ENCODE results near the gene ANKDD1B.
"Not testable (repeated sequence)": the region's sequence is repeated elsewhere in the genome, so short reads cannot be mapped to it uniquely, and the experiment has no call there.

ANKDD1B gene

DNA sequence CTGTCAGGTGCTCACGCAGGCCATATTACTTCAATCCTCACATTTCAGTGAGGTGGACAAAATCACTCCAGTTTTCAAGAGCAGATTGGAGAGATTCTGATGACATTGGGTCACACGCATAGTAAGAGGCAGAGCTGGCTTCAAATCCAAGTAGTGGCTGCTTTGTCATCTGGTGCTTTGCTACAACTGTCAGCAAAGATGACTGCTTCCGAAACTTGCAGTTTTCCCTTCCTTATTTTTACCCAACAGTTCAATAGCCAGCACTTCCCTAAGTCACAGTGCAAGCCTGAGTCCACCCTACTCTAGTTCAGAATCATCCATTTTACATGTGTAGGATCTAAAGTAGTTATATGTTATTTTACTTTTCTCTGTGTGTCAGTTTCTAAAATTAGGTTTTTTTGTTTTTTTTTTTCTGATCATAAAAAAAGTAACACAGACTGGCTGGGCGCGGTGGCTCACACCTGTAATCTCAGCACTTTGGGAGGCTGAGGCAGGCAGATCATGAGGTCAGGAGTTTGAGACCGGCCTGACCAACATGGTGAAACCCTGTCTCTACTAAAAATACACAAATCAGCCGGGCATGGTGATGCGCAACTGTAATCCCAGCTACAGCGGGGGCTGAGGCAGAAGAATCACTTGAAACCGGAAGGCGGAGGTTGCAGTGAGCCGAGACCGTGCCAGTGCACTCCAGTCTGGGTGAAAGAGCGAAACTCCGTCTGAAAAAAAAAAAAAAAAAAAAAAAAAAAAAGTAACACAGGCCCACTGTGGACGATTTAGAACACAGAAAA lies 49.6 kb downstream of the ANKDD1B start:
- peak; percentile 50 for DNase-seq (ENCODE audit: low spot score)

DNA sequence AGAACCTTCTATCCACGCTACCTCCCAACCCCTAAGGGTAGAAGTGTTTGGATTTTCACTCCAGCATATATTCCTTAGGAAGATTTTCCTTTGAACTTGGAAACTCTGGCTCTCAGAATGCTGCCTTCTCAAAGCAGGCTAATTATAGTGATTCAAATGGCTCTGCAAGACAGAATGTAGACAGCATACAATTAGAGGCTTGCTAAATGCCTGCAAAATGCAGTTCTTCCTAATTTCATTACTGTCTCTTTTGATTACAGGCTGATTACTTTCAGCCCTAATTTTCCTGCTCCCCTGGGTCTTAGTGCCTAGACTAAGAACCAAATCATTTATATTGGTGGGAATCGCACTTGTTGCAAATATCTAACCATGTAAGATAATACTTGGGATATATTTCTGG lies 50.8 kb downstream of the ANKDD1B start:
- no peak for DNase-seq (ENCODE audit: low spot score)

DNA sequence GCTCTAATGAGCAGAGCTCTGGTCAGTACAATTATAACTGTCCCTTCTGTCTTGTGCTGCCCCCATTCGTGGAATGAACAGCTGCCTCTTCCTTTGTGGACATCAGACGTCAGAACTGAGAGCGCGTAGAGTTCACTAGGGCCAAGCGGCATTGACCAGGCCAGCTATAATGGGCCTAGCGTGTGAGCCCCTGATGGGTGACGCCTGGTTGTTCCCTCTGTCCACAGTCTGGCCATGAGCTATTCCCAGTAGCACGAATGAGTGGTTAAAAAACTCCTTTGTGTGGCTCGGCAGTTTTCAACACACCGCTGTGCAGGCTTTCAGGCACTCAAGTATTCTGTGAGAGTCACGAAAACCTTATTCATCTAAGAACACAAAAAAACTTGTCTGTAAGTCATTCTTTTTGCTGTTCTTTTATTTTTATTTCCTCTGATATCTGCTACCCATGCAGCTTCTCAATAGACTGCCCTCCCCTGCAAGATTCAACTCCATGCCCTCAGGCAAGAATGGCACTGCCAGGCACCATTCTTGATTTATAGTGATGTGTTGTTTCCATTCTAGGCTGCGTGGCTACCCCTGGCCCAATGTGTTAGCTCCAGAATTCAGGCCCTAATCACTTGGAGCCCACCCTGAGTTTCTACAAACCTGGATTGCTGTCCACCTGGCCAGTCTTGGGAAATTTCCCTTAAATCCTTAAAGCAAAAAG lies 52.5 kb downstream of the ANKDD1B start:
- no peak for DNase-seq (ENCODE audit: low spot score)

DNA sequence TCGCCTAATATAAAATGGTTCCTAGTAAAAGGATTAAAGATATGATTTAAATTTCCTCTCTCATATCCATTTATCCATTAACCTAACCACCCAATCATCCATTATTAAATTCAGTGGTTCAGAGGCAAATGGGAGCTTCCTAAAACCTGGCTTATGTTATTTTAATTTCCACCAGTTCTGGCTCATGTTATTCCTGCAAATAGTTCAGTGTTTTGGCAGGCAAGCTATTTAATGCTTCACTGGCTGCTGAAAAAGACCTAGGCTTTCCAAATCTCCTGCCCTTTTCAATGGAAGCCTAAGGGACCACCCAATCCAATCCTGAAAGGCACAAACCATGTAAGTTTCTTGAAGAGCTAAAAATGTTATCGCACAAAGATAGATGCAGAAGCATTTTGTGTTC lies 53.7 kb downstream of the ANKDD1B start:
- DNase-seq (ENCODE audit: low spot score) = no peak

DNA sequence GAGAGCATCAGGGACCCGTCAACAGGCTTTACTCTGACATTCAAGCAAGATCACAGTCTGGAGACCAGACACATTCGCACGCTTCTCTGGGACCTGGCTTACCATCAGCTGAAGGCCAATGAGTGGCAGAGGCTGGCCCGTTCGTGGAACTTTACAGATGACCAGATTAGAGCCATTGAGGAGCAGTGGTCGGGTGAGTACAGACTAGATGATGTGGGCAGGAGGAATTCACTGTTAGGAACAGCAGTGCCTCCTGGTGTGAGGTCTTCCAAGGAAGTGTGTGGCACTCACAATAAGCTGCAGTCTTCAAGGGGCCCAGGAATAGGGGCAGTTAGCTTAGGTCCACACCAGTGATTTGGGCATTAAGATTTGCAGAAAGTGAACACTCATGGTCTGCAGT lies 55.5 kb downstream of the ANKDD1B start:
- no peak for DNase-seq (ENCODE audit: low spot score)

DNA sequence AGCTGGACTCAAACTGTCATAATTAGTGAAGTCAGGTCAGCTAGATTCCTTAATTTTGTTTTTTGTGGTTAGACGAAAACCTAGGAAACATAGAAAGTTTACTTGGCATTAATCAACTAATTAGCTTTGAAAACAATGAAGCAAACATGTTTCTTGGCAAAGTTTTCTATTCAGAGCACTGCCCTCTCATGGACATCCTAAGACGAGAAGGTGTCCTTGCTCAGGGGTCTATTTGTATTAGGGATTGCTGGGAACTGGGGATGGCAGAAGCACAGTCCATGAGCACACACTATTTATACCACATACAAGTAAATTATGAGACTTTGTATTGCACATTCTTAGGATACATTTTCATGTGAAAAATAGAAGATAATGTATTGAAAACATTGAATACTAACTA lies 56.3 kb downstream of the ANKDD1B start:
- DNase-seq (ENCODE audit: low spot score) = no peak

DNA sequence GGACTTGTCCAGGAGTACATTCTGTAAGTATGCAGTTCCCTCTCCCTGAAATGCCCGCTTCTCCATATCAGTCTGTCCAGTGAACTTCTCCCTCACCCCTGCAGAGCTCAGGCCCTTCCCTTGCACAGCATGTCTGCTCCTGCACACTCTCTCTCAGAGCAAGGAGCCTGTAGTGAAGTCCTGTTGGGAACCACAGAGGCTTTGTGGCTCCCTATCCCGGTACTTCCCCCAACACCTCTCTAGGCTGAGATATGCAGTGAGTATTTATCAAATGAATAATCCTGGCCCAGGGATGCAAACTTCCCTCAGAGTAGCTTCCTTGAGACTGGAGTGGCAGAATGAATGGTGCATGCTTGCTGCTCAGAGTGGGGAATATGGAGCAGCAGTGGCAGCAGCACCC lies 57.2 kb downstream of the ANKDD1B start:
- DNase-seq (ENCODE audit: low spot score) = no peak

DNA sequence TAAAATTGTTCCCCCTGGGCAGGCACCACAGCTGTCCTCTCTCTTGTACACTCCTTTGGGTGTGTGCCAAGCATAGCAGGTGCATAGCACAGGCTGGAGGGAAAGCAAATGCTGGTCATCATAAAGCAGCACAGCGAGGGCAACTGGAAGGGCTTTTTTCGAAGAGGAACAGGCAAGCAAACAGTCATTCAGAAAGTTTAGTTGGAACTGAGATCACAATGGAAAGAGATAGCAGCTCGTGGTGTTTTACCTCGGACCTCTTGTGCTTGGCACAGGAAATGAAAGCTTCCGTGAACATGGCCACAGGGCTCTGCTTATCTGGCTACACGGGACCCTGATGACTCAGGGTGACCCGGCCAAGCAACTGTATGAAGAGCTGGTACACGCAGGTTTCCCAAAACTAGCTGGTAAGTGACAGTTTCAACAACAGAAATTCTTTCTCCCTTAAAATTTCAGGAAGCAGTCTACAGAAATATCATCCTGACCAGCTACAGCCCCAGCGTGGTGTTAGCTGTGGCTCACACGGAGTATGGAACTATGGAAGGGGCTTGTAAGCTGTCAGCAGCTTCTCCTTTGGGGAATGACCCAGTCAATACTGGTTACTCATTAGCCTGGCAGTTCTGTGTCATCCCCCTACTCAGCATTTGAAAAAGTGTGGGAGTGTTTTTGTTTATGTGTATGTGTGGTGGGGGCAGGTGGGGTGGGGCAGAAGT lies 57.9 kb downstream of the ANKDD1B start:
- DNase-seq (ENCODE audit: low spot score) = peak; percentile 41

DNA sequence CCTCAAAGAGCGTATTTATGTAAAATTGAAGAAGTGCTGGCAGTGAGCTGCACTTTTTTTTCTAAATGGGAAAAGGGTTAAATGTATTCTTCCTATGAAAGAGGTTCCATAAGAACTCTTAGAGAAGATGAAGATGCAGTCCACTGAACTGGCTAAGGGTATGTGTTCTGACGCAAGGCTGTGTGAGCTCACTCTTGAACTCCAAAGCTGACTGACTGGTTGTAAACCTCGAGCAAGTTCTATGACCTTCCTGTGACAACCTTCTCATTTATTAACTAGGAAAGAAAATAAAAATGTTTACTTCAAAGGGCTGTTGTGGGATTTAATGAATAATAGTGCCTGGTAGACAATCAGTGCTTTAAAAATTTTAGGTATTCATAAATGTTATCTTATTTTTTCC lies 59.3 kb downstream of the ANKDD1B start:
- no peak for DNase-seq (ENCODE audit: low spot score)

DNA sequence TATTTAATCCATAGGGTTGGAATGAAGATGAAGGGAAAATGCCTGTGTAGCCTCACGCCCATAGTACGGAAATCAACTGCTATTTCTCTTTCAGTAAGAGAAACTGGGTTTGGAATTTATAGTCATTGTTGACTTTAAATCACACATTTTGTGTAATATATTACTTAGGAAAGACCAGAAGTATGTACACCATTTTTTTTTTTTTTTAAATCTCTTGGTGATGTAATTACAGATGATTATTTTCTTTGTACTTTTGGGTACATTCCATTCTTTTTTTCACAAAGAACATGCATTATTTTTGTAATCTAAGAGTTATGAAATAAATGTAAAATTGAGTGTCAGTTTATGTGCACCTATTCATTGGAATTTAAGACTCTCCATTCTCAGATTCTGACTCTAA lies 60.3 kb downstream of the ANKDD1B start:
- no peak for DNase-seq (ENCODE audit: low spot score)

DNA sequence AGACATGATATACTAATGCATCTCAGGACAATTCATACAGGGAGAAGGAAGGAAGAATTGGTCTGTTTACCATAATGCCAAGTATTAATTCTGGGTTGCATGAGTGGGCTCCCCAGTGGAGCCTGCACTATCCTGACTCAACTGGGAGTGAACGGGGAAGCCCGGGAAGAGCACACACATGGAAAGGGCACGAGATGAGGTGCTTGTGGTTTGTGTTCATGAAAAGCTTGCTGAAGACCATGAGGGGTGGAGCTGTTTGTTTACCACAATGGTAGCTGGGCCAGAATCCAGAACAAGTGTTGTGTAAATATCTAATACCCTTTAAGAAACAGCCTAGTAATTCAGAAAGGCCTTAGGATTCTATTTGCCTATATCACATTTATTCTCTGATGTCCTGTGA lies 61.4 kb downstream of the ANKDD1B start:
- DNase-seq (ENCODE audit: low spot score) = no peak

DNA sequence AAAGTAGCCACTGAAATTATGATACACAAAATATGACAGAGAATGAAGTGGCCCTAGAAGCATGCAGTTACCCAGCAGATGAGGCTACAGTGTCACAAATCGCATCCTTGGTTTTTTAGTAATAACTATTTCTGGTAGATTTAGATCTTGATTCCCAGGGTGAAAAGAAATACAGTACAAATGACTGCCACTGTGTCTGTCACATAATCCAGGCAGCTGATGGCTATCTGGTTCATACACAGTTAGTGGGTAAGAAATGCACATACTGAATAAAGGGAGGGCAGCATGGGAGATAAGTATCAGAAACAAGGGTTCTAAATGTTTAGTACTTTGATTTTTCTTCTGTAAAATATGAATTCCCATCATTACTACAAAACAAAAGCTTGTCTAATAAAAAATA lies 64.5 kb downstream of the ANKDD1B start:
- no peak for DNase-seq (ENCODE audit: low spot score)

DNA sequence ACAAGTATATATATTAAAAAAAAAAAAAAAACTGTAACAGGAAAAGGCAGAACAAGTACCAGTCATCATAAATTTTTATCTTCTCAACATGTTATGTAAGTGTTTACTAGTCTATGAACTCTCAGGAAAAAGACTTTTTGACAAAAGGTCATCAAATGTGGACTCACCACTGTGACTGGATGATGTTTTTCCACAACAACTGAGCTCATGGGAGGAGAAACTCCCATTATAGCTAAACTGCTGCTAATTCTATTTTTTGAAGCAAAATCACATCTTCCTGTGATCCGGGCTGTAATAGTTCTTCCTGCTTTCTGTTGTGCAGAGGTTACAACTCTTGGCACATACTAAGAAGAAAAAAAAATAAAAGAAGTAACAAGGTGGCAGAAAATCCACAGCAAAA lies 66.4 kb downstream of the ANKDD1B start:
- no peak for DNase-seq (ENCODE audit: low spot score)

DNA sequence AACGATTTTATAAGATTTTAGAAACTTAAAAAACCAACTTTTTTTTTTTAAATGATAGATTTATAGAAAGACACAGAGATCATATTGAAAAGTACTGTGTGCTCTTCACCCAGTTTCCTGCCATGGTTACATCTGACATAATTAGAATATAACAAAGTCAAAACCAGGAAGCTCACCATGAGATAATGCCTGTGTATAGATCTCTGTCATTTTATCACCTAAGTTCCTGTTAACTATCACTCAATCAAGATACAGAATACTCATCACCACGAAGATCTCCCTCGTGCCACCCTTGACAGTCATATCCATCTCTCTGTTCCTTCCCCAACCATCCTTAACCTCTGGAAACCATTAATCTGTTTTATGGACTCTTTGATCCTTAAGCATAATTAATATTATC lies 66.9 kb downstream of the ANKDD1B start:
- DNase-seq (ENCODE audit: low spot score) = no peak

DNA sequence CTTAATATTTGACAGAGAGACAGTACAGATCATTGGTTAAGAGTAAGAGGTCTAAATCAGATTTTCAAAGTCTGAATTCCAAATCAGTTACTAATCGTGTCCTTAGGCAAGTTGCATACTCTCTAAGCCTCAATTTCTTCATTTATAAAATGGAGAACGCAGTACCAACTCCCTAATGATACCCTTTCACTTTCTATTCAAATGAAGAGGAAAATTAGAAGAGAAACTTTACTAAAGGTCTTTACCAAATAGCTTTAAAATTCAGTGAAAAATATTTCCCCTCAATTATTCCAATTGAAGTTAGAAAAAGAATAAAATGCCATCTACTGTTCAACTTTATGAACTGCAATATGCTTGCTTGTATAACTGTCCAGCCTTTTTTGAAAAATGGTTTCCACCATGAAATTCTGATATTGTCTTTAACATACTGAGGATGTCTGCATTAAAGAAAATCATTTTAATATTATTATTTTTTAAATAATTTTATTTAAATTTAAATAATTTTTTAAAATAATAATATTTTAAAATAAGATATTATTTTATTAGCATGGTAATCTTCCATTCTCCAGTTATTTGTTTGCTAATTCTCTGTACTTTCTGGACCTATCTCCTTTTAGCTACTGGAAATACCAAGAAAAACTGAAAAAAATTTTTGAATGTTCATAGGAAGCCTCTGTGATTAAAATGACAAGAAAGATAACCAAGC lies 70.0 kb downstream of the ANKDD1B start:
- DNase-seq (ENCODE audit: low spot score) = no peak

DNA sequence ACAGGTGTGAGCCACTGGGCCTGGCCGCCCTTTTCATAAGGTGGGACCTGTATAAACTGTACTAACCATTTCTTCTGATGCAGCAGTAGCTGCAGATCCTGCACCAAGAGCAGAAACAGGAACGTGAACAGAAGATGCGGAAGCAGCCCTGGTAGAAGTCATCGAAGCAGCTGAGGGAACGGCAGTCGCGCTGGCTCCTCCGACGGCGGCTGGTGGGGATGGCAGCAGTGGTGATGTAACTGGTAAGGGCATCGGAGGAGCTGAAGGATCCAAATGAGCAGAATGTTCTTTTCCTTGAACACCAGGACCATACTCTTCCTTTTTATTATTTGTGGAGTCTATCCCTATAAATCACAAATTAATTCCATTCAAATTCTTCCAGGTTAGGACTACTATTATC lies 73.9 kb downstream of the ANKDD1B start:
- DNase-seq (ENCODE audit: low spot score) = no peak

DNA sequence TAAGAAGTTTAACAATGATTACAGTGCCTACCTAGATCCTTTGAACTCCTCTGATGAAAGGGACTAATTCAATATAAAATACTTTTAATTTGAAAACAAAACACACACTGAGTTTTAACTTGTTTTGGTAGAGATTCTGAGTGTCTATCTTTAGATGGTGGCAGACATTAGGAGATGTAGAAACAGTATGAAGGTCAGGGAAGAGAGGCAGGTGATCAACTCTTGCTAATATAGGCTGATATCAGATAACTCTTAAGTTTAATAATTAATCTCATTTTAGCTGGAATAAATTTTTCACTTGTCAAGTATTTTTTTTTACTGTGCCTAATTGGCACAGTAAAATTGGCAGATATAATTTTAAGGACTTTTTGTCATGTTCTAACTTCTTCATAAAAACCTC lies 75.2 kb downstream of the ANKDD1B start:
- no peak for DNase-seq (ENCODE audit: low spot score)

DNA sequence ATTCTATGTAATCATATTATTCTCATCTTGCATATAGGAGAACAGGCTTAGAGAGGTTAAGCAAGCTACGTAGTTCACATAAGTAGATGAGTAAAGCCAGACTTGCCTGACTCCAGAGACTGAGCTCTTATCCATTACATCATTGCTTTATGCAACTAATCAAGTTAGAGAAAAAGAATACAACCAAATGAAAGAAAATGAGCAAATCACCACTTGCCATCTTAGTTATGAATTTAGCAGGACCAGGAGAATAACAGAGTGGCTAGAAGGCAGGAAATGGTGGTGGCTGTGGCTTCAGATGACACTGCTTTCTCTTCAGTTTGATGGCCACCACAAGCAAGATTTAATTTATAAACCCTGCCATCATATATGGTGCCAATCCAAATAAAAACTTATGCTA lies 79.4 kb downstream of the ANKDD1B start:
- no peak for DNase-seq (ENCODE audit: low spot score)

DNA sequence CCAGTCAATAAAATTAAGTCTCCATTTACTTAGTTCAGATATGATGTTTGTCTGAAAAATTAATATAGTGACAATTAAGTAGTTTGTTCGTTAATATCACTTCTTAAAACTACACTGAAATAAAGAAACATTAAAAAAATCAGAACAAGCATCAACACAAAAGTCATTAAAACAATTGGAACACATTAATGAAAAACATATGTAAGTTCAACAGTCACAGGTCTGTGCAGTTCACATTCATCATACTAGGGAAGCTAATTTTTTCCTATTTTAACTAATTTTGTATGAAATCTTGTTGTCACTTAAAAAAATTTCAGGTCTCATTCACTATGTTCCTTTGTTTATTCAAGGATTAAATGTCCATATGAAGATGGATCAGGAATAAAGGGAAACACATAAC lies 83.5 kb downstream of the ANKDD1B start:
- DNase-seq (ENCODE audit: low spot score) = no peak

DNA sequence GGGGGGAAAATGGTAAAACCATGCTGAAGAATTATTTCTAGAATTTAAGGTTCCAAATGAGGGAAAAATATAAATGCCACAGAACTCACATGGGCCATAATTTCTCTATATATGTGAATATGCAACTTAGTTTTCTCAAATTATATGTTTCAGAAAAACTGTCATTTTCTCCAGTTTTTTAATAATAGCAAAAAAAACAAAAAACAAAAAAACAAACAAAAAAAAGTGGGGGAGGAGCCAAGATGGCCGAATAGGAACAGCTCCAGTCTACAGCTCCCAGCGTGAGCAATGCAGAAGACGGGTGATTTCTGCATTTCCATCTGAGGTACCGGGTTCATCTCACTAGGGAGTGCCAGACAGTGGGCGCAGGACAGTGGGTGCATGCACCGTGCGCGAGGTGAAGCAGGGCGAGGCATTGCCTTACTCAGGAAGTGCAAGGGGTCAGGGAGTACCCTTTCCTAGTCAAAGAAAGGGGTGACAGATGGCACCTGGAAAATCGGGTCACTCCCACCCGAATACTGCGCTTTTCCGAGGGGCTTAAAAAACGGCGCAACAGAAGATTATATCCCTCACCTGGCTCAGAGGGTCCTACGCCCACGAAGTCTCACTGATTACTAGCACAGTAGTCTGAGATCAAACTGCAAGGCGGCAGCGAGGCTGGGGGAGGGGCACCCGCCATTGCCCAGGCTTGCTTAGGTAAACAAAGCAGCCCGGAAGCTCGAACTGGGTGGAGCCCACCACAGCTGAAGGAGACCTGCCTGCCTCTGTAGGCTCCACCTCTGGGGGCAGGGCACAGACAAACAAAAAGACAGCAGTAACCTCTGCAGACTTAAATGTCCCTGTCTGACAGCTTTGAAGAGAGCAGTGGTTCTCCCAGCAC lies 84.5 kb downstream of the ANKDD1B start:
- not testable (repeated sequence) for DNase-seq (ENCODE audit: low spot score)

DNA sequence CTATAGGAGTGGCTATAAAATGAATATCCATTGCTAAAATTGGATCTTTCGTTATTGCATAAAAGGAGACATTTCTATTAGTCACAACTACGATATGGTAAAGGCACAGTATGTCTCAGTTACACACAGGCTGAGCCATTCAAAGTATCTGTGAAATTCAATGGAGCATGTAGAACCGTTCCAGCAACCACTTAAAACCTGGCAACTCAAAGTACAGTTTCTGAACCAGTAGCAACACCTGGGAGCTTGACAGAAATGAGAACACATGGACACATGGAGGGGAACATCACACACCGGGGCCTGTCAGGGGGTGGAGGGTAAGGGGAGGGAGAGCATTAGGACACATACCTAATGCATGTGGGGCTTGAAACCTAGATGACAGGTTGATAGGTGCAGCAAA lies 90.6 kb downstream of the ANKDD1B start:
- no peak for DNase-seq (ENCODE audit: low spot score)

DNA sequence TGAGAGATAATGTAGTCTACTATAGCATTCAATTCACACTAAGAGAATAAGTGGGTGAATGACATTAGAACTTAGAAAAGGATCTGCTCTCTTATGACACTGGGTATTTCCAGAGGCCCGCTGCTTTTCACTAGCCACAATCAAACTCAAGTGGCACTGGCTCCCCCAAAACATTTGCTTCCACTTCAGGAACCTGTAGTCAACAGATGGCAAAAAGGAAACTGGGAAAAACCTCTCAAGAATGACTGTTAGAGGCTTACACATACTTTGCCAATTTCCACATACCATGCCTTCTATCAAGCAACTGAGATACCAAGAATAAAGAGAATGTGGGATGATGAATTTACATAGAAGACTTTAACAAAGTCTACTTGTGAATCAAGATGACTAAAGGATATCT lies 94.8 kb downstream of the ANKDD1B start:
- no peak for DNase-seq (ENCODE audit: low spot score)

Data from Ammon's horn (tissue), 1 donor.